SW480 (cell line): Measurements from ENCODE around the gene USP17L5.
"Not testable (repeated sequence)": the region's sequence is repeated elsewhere in the genome, so short reads cannot be mapped to it uniquely, and the experiment has no call there.

Experiments used
- DNase-seq: peaks from one replicate; pipeline ENCODE4 v3.0.0-alpha.2; 2016; ENCODE audit warnings: low spot score

The USP17L5 gene

GRCh38 chr4:9339103-9339502 is at the start of gene USP17L5:
TSS of gene USP17L5 (plus strand) at chr4:9339403. CDS start at chr4:9339403, 0 bp downstream.
- not testable (repeated sequence) for DNase-seq

GRCh38 chr4:9324191-9324590 is 15.0 kb upstream of the USP17L5 start:
- DNase-seq, result not testable (repeated sequence)

- DNase-seq, result not testable (repeated sequence)
Observed at GRCh38 chr4:9324865-9325264, 14.3 kb upstream of the USP17L5 start, which contains the start of gene USP17L24. TSS of gene USP17L24 (plus strand) at chr4:9325165. CDS start at chr4:9325165, 0 bp downstream.

GRCh38 chr4:9329611-9330010 is 9.6 kb upstream of the USP17L5 start, which contains the start of gene USP17L25:
TSS of gene USP17L25 (plus strand) at chr4:9329911. CDS start at chr4:9329911, 0 bp downstream.
- DNase-seq, result not testable (repeated sequence)

GRCh38 chr4:9334358-9334757 is 4.8 kb upstream of the USP17L5 start, which contains the start of gene USP17L26:
TSS of gene USP17L26 (plus strand) at chr4:9334658. CDS start at chr4:9334658, 0 bp downstream.
- DNase-seq, result not testable (repeated sequence)

- not testable (repeated sequence) for DNase-seq
Observed at GRCh38 chr4:9343848-9344247, 4.6 kb downstream of the USP17L5 start, which contains the start of gene USP17L27. TSS of gene USP17L27 (plus strand) at chr4:9344148. CDS start at chr4:9344148, 0 bp downstream.

GRCh38 chr4:9348593-9348992 is 9.4 kb downstream of the USP17L5 start, which contains the start of gene USP17L28:
TSS of gene USP17L28 (plus strand) at chr4:9348893. CDS start at chr4:9348893, 0 bp downstream.
- DNase-seq, result not testable (repeated sequence)

GRCh38 chr4:9350866-9351265 is 11.7 kb downstream of the USP17L5 start:
- DNase-seq, result not testable (repeated sequence)

- not testable (repeated sequence) for DNase-seq
Observed at GRCh38 chr4:9353338-9353737, 14.1 kb downstream of the USP17L5 start, which contains the start of gene USP17L29. TSS of gene USP17L29 (plus strand) at chr4:9353638. CDS start at chr4:9353638, 0 bp downstream.

GRCh38 chr4:9362829-9363228 is 23.6 kb downstream of the USP17L5 start, which contains the start of gene USP17L30:
TSS of gene USP17L30 (plus strand) at chr4:9363129. CDS start at chr4:9363129, 0 bp downstream.
- DNase-seq, result not testable (repeated sequence)

GRCh38 chr4:9379881-9380280 is 40.7 kb downstream of the USP17L5 start:
- DNase-seq, result not testable (repeated sequence)

GRCh38 chr4:9381012-9381534 is 41.9 kb downstream of the USP17L5 start:
- DNase-seq, result peak; percentile 0

GRCh38 chr4:9384126-9384525 is 44.9 kb downstream of the USP17L5 start:
- DNase-seq, result peak; percentile 0

- DNase-seq, result peak; percentile 14
Observed at GRCh38 chr4:9389001-9389400, 49.8 kb downstream of the USP17L5 start.
